OCI-LY7 (cell line): Measurements from ENCODE around the gene DNAH11. TPM values are rescaled to one million over a fixed set of nuclear protein-coding genes. Genes with fewer than 3 reads are reported as not detected.

Experiments
- BruUV-seq: library from RNA; stranded (reverse); fragments of 400-500 nt; replicated peaks from 2 replicates; lab custom pipeline; 2021; lab: Mats Ljungman, UMichigan
- CTCF ChIA-PET: fragments of 300-600 bp; sonication (Branson Sonifier 250); formaldehyde crosslinking; loops from one replicate; lab custom pipeline; 2022; ENCODE audit warnings: antibody characterized with exemption; ENCODE audit not compliant: unreplicated experiment; lab: Charles Lee
- POLR2A ChIA-PET: fragments of 300-600 bp; sonication (Branson Sonifier 250); formaldehyde crosslinking; loops from one replicate; lab custom pipeline; 2022; ENCODE audit warnings: antibody characterized with exemption; lab: Charles Lee
- DNase-seq: peaks from one replicate; pipeline ENCODE4 v3.0.0-alpha.2; 2015; ENCODE audit warnings: low spot score
- H2AFZ ChIP-seq: fragments of 200-600 bp; sonication (generic), shearing (Covaris generic); 2 replicates; pipeline ENCODE4 v1.6.1; 2014; ENCODE audit warnings: mild to moderate bottlenecking, antibody characterized with exemption, low read length, moderate library complexity
- H3K27ac ChIP-seq: fragments of 200-600 bp; sonication (generic); 2 replicates; pipeline ENCODE4 v1.5.1; 2014; ENCODE audit warnings: mixed run types, low read depth, mild to moderate bottlenecking, moderate library complexity, low read length, inconsistent platforms; ENCODE audit not compliant: poor library complexity, severe bottlenecking
- H3K36me3 ChIP-seq: fragments of 200-600 bp; sonication (generic); 2 replicates; pipeline ENCODE4 v1.6.1; 2014; ENCODE audit warnings: mild to moderate bottlenecking, antibody characterized with exemption, low read length, moderate library complexity, mixed read lengths; ENCODE audit not compliant: insufficient read depth
- H3K4me1 ChIP-seq: fragments of 200-600 bp; sonication (generic); 2 replicates; pipeline ENCODE4 v1.5.1; 2014; ENCODE audit warnings: mild to moderate bottlenecking, low read length; ENCODE audit not compliant: insufficient read depth, poor library complexity, severe bottlenecking
- H3K4me2 ChIP-seq: fragments of 200-600 bp; sonication (generic); 2 replicates; pipeline ENCODE4 v1.6.1; 2014; ENCODE audit warnings: mild to moderate bottlenecking, low read length
- H3K4me3 ChIP-seq: fragments of 200-600 bp; sonication (generic); 2 replicates; pipeline ENCODE4 v1.5.1; 2014; ENCODE audit warnings: mild to moderate bottlenecking, low read depth, low read length; ENCODE audit not compliant: poor library complexity, severe bottlenecking
- H3K79me2 ChIP-seq: fragments of 200-600 bp; sonication (generic); 2 replicates; pipeline ENCODE4 v1.6.1; 2016; ENCODE audit warnings: low read depth, mild to moderate bottlenecking, low read length, moderate library complexity, mixed read lengths; ENCODE audit not compliant: insufficient read depth
- H3K9me2 ChIP-seq: fragments of 200-600 bp; sonication (generic); 2 replicates; pipeline ENCODE4 v1.6.1; 2016; ENCODE audit warnings: mild to moderate bottlenecking, low read length, mixed read lengths; ENCODE audit not compliant: insufficient read depth
- H3K9me3 ChIP-seq: fragments of 200-600 bp; sonication (generic); 2 replicates; pipeline ENCODE4 v1.6.1; 2014; ENCODE audit warnings: mild to moderate bottlenecking, mixed run types, low read length, mixed read lengths
- H4K20me1 ChIP-seq: fragments of 200-600 bp; sonication (generic); 2 replicates; pipeline ENCODE4 v1.6.1; 2014; ENCODE audit warnings: mild to moderate bottlenecking, antibody characterized with exemption, low read length, moderate library complexity, mixed read lengths; ENCODE audit not compliant: insufficient read depth
- CTCF ChIP-seq: fragments of 200-600 bp; sonication (generic); conservative IDR thresholded peaks from 2 replicates; pipeline ENCODE4 v1.5.1; 2014; ENCODE audit warnings: mild to moderate bottlenecking, antibody characterized with exemption, low read length, moderate library complexity, mixed read lengths
- EZH2phosphoT487 ChIP-seq: fragments of 200-600 bp; sonication (generic); IDR thresholded peaks from 2 replicates; pipeline ENCODE4 v1.6.1; 2018; ENCODE audit warnings: low read depth, borderline replicate concordance, mild to moderate bottlenecking, mixed run types, antibody characterized with exemption, low read length, moderate library complexity, mixed read lengths
- intact Hi-C: fragments of 100-400 bp; cut with micrococcal nuclease; formaldehyde crosslinking; loops from one replicate; pipeline ENCODE4 v1.10.0; 2022; ENCODE audit not compliant: unreplicated experiment
- total RNA-seq, 2 experiments: library from RNA; depleted of rRNA in 1 of 2; stranded (reverse); fragments of >200 nt in 1 of 2; shearing (Covaris generic) in 1 of 2; gene quantifications; 2 replicates each; pipeline ENCODE4 v1.2.3, GENCODE V29; 2014 to 2022

Gene DNAH11
- total RNA-seq, 2 experiments from 2014 or later = not detected

- H3K4me1 ChIP-seq = no peaks in the 10 kb centered on the region
- H3K4me3 ChIP-seq = no peak overlapping the region
- no peak for DNase-seq
- no peaks in the 10 kb centered on the region for H3K9me2 ChIP-seq
- H3K79me2 ChIP-seq = no peaks in the 10 kb centered on the region
- intact Hi-C loops = no loop called here
- no TSS peak for BruUV-seq
- H2AFZ ChIP-seq = no peak overlapping the region
- no peaks in the 10 kb centered on the region for H3K9me3 ChIP-seq
- H3K4me2 ChIP-seq = no peak overlapping the region
- no peaks in the 10 kb centered on the region for H4K20me1 ChIP-seq
- TF ChIP-seq EZH2phosphoT487 (no peak), CTCF (no peak)
- ChIA-PET POLR2A (interaction anchor here (0.5 to 1.5 kb wide), 3 partner anchors 15 to 1513 kb away, joined by 3 to 5 read pairs (median 4); no protein-coding TSS in a partner anchor), CTCF (no interaction called here)
- H3K27ac ChIP-seq = no peak overlapping the region
- H3K36me3 ChIP-seq = no peaks in the 10 kb centered on the region
Observed at GRCh38 chr7:21587139-21587784, 44.4 kb downstream of the DNAH11 start.

GRCh38 chr7:21596801-21597200, 54.0 kb downstream of the DNAH11 start:
- no peak for TF ChIP-seq CTCF
- no peaks in the 10 kb centered on the region for H3K36me3 ChIP-seq
- intact Hi-C loops = no loop called here
- no TSS peak for BruUV-seq
- H4K20me1 ChIP-seq = no peaks in the 10 kb centered on the region
- ChIA-PET POLR2A (no interaction called here), CTCF (no interaction called here)
- H3K4me3 ChIP-seq = no peak overlapping the region
- DNase-seq = no peak
- H3K27ac ChIP-seq = no peak overlapping the region
- H3K79me2 ChIP-seq = no peaks in the 10 kb centered on the region
- no peaks in the 10 kb centered on the region for H3K9me3 ChIP-seq
- H3K4me2 ChIP-seq = no peak overlapping the region
- H3K9me2 ChIP-seq = no peaks in the 10 kb centered on the region
- H3K4me1 ChIP-seq = no peaks in the 10 kb centered on the region
- no peak overlapping the region for H2AFZ ChIP-seq

GRCh38 chr7:21603462-21603861, 60.6 kb downstream of the DNAH11 start:
- POLR2A ChIA-PET = interaction anchor here (0.5 to 1.4 kb wide), 2 partner anchors 17 to 341 kb away, joined by 3 read pairs; no protein-coding TSS in a partner anchor
- no peak for DNase-seq
- Histone ChIP-seq H2AFZ (no peak overlapping the region), H3K4me2 (no peak overlapping the region), H4K20me1 (no peaks in the 10 kb centered on the region), H3K9me2 (no peaks in the 10 kb centered on the region), H3K36me3 (no peaks in the 10 kb centered on the region), H3K27ac (no peak overlapping the region), H3K79me2 (no peaks in the 10 kb centered on the region), H3K9me3 (no peaks in the 10 kb centered on the region), H3K4me3 (no peak overlapping the region), H3K4me1 (no peaks in the 10 kb centered on the region)
- intact Hi-C loops = no loop called here
- CTCF ChIA-PET = no interaction called here
- no TSS peak for BruUV-seq
- TF ChIP-seq EZH2phosphoT487 (no peak), CTCF (no peak)
